Left lung (tissue), 10 donors: ENCODE data around the gene PLA1A. TPM values are rescaled to one million over a fixed set of nuclear protein-coding genes. Genes with fewer than 3 reads are reported as not detected.

Source experiments
- ATAC-seq: fragments of 200-7000 bp; cut with Tn5 transposase; one replicate; pipeline ENCODE4 v1.9.1; 2020; ENCODE audit warnings: moderate library complexity
- DNase-seq, 4 donors: peaks; one replicate each; pipeline ENCODE4 v3.0.0-alpha.2; 2013 to 2020
- H3K27ac ChIP-seq, 2 donors: fragments of 200-600 bp; sonication (generic) in 1 of 2; one replicate each; pipeline versions ENCODE4 v1.5.0 to v1.8.0; 2020 to 2021
- H3K27me3 ChIP-seq, 2 donors: fragments of 200-600 bp; sonication (generic) in 1 of 2; one replicate each; pipeline versions ENCODE4 v1.5.0 to v1.8.0; 2020 to 2021
- H3K36me3 ChIP-seq, 2 donors: fragments of 200-600 bp; sonication (generic) in 1 of 2; one replicate each; pipeline versions ENCODE4 v1.5.0 to v1.8.0; 2020 to 2021
- H3K4me1 ChIP-seq, 2 donors: fragments of 200-600 bp; one replicate each; pipeline ENCODE4 v1.8.0; 2021
- H3K4me3 ChIP-seq, 2 donors: fragments of 200-600 bp; sonication (generic) in 1 of 2; one replicate each; pipeline versions ENCODE4 v1.5.0 to v1.8.0; 2020 to 2021; ENCODE audit warnings: mild to moderate bottlenecking in 1 of 2
- H3K9me3 ChIP-seq, 2 donors: fragments of 200-600 bp; sonication (generic) in 1 of 2; one replicate each; pipeline versions ENCODE4 v1.5.0 to v1.8.0; 2020 to 2021
- intact Hi-C, 2 donors: fragments of 100-400 bp; cut with DNase I; formaldehyde crosslinking; loops; one replicate each; pipeline versions ENCODE4 v1.11.2 to v1.14.2; 2022
- polyA plus RNA-seq, 6 donors: library from polyadenylated mRNA; unstranded; fragments of 120-200 nt; gene quantifications; one replicate each; pipeline ENCODE4 v1.2.1, GENCODE V29; 2013; ENCODE audit not compliant: insufficient read length in 6 of 6
- total RNA-seq, 2 donors: library from RNA; stranded (reverse); fragmentation: NEBNext Ultra II Directional; extraction: Animal tissue kit (Norgen Biotek cat#: 25700); gene quantifications; one replicate each; pipeline ENCODE4 v1.2.1, GENCODE V29; 2021
- TF ChIP-seq, protein P1 (sequence below), 2 donors: fragments of 200-600 bp; sonication (generic) in 1 of 2; IDR thresholded peaks; one replicate each; pipeline versions ENCODE4 v1.5.0 to v1.8.0; 2021; ENCODE audit warnings: antibody characterized with exemption in 2 of 2
- donor health status: DM: no; HTN: yes; CAD: no.
- donor health status: DM: no; HTN: no; CAD: no.

Gene PLA1A
- total and polyA plus RNA-seq, 8 donors, result 0.70 to 14.5 (median 0.99) TPM

- peaks cover 0 to 31% of the 10 kb centered on the region in 2 donors for H3K36me3 ChIP-seq
- H3K4me1 ChIP-seq, result peaks cover 7 to 19% of the 10 kb centered on the region in 2 donors
- DNase-seq (no peak), ATAC-seq (no peak)
- H3K27ac ChIP-seq, result no peak overlapping the region
- no peak overlapping the region for H3K4me3 ChIP-seq
- TF ChIP-seq, protein P1, sequence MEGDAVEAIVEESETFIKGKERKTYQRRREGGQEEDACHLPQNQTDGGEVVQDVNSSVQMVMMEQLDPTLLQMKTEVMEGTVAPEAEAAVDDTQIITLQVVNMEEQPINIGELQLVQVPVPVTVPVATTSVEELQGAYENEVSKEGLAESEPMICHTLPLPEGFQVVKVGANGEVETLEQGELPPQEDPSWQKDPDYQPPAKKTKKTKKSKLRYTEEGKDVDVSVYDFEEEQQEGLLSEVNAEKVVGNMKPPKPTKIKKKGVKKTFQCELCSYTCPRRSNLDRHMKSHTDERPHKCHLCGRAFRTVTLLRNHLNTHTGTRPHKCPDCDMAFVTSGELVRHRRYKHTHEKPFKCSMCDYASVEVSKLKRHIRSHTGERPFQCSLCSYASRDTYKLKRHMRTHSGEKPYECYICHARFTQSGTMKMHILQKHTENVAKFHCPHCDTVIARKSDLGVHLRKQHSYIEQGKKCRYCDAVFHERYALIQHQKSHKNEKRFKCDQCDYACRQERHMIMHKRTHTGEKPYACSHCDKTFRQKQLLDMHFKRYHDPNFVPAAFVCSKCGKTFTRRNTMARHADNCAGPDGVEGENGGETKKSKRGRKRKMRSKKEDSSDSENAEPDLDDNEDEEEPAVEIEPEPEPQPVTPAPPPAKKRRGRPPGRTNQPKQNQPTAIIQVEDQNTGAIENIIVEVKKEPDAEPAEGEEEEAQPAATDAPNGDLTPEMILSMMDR (IDR thresholded peaks at IDR 0.05), result no peak
- no peaks in the 10 kb centered on the region for H3K9me3 ChIP-seq
- intact Hi-C loops, result no loop called here
- no peaks in the 10 kb centered on the region for H3K27me3 ChIP-seq
These were observed 67.2 kb downstream of the PLA1A start for GRCh38 chr3:119664850-119665379.

- ATAC-seq (no peak), DNase-seq (no peak)
- Histone ChIP-seq H3K4me3 (no peak overlapping the region), H3K36me3 (peaks cover 0 to 38% of the 10 kb centered on the region in 2 donors), H3K4me1 (peaks cover 7 to 21% of the 10 kb centered on the region in 2 donors), H3K27me3 (no peaks in the 10 kb centered on the region), H3K9me3 (no peaks in the 10 kb centered on the region), H3K27ac (no peak overlapping the region)
- intact Hi-C loops, result no loop called here
- TF ChIP-seq, protein P1 (IDR thresholded peaks at IDR 0.05), result no peak
These were observed 68.4 kb downstream of the PLA1A start for GRCh38 chr3:119665954-119666559.

DNA sequence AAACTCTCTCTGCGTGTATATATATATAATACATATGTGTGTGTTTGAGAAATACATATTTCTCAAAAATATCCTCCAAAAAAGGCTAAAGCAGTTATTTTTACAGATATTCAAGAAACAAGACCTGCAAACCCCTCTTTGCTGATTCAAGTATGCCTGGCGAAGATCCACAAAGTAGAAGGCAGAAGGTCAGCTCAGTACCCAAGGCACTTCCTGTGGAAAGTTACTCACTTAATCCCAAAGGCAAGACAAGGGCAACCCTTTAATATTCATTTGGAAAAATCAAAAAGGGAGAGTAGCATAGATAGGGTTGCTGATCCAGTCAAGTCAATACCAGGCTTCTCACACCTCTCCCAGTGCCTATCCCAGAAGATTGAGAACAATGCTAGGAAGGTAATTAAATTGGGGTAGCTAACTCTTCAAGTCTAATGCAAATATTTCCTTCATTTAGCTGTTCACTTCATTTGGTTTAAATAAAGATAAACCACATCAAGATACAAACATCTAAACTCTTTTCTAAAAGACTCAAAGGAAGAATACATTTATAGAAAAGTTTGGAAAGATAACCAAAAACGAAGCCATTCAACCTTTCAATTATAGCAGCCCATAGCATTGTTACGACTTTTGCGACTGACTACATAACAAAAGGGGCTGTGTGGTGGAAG is 72.4 kb downstream of the PLA1A start:
- peaks cover 0 to 76% of the 10 kb centered on the region in 2 donors for H3K36me3 ChIP-seq
- ATAC-seq (no peak), DNase-seq (no peak)
- H3K4me1 ChIP-seq, result peaks cover 3 to 10% of the 10 kb centered on the region in 2 donors
- intact Hi-C loops, result loop anchor here in 1 of 2 donors (10.0 kb wide), 1 partner anchor 75 kb away; the partner anchor contains the start of gene PLA1A
- TF ChIP-seq, protein P1 (IDR thresholded peaks at IDR 0.05), result no peak
- no peaks in the 10 kb centered on the region for H3K27me3 ChIP-seq
- H3K4me3 ChIP-seq, result no peak overlapping the region
- H3K27ac ChIP-seq, result peak overlapping the region in 1 of 2 donors; percentile 56
- H3K9me3 ChIP-seq, result no peaks in the 10 kb centered on the region

- TF ChIP-seq, protein P1 (IDR thresholded peaks at IDR 0.05), result no peak
- H3K36me3 ChIP-seq, result peaks cover 0 to 67% of the 10 kb centered on the region in 2 donors
- no peak overlapping the region for H3K27ac ChIP-seq
- ATAC-seq (no peak), DNase-seq (no peak)
- no peak overlapping the region for H3K4me3 ChIP-seq
- peaks cover 13 to 26% of the 10 kb centered on the region in 2 donors for H3K4me1 ChIP-seq
- no peaks in the 10 kb centered on the region for H3K9me3 ChIP-seq
- H3K27me3 ChIP-seq, result no peaks in the 10 kb centered on the region
- intact Hi-C loops, result loop anchor here in 1 of 2 donors (10.0 kb wide), 1 partner anchor 78 kb away; the partner anchor contains the start of gene PLA1A
These were observed 75.1 kb downstream of the PLA1A start for GRCh38 chr3:119672776-119673175.

- Histone ChIP-seq H3K27me3 (no peaks in the 10 kb centered on the region), H3K4me1 (peaks cover 12 to 31% of the 10 kb centered on the region in 2 donors), H3K9me3 (no peaks in the 10 kb centered on the region), H3K36me3 (peaks cover 0 to 57% of the 10 kb centered on the region in 2 donors), H3K4me3 (no peak overlapping the region), H3K27ac (no peak overlapping the region)
- no peak for ATAC-seq
- intact Hi-C loops, result loop anchor here in 1 of 2 donors (10.0 kb wide), 1 partner anchor 79 kb away; the partner anchor contains the start of gene PLA1A
- TF ChIP-seq, protein P1 (IDR thresholded peaks at IDR 0.05), result no peak
- peak in 1 of 4 donors; percentile 78 for DNase-seq
These were observed 76.2 kb downstream of the PLA1A start for GRCh38 chr3:119673875-119674274.
